ENCODE data around the gene ZNF618.

ZNF618 gene

DNA sequence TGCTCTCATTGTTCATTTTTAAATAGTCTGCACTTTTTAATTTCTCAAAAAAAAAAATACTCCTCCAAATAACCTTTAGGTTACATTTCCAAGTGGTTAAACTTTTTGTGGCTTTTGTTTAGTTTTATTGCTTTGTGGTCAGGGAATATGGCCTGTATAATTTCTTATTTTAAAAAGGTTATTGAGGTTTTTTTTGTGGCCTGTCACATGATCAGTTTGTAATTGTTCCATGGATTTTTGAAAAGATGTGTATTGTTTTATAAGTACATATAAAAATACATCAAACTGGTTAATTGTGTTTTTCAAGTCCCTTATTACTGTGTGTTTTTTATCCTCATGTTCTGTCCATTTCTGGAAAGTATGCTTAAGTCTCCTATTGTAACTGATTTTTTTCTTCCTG lies 64.0 kb downstream of the ZNF618 start:
- no peak for DNase-seq

DNA sequence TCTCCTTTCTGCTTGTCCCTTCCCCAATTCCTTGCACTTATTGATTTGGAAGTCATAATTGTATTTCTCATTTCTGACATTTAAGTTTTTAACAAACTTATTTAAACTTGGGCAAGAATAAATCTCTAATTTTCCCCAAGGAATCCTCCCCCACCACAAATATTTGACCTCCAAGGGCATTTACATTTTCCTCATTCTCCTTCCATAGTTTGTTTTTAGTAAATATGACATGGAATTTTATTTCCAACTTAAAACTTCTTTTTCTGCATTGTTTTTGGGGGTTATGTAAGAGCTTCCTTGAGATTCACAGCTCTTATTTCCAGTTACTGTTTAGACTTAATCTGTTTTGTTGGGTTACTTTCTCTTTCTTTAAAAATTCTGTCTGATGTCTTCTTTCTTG lies 64.9 kb downstream of the ZNF618 start:
- DNase-seq, result no peak

DNA sequence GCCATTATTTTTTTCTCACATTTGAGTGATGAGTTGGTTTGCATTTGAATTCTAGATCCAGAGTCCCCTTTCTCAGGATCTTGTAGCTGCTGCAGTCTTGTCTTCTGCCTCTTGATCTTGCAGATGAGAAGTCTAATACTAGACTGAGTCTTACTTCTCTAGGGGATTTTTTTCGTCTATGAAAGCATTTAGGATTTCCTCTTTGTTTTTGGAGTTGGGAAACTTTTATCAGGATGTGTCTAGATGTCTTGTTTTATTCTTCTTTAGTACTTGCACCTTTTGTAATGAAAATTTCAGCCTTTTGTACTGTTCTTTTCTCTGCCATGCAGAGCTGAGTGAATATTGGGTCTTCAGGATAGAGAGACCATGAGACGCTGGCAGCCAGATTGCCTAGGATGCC lies 65.4 kb downstream of the ZNF618 start:
- DNase-seq, result no peak

DNA sequence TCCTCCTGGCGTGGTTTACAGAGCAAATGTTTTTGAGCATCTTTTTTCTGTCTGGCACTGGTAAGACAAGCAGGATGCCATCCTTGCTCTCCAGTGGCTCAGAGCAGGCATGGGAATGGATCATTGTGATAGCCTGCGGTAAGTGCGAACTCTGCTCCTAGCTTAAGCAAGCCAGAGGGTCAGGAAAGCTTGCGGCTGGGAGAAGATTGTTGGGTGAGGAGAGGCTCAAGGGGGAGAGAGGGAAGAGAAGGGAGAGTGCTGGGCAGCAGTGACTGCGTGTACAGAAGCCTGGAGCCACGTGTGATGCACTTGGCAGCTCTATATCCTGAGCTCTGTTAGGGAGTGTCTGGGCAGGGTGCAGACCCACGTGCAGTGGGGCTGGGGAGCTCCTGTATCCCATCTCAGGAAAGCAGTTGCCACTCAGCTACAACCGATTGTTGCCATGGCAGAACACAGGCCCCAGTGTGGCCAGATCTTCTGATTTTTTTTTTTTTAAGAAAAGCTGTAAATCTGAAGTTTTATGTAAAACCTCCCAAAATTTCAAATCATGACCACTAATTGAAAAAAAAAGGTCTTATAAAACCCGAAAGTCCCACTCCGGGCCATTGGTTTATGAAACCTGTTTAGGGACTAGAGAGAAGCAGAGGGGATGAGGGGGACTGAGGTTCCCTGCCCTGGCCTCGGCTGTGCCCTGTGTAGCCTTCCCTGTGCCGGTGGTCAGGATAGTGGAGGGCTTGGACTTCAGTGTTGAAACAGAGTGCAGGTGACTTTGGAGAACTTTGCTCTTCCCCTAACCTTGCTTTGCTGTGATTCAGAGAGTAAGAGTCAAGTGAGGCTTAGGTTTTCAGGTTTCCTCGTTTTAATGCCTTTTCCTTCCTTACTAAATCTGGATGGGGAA lies 67.3 kb downstream of the ZNF618 start:
- no peak for DNase-seq

DNA sequence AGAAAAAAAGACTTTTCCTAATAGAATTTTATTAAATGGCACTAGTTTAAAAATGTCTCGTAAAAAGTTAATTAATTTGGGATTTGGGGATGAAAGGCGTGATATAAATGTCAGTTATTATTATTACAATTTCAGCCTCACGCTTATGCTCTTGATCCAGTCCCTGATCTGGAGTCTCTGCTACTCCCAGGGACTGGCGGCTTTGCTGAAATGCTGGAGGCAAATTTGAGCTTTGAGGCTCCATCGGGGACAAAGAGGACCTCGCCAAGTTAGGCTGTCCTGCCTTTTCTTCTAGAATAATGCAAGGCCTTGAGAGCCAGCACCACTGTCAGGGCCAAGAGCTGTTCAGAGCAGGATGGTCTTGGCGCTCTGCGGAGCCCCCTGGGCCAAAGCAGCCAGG lies 69.7 kb downstream of the ZNF618 start:
- DNase-seq, result no peak

DNA sequence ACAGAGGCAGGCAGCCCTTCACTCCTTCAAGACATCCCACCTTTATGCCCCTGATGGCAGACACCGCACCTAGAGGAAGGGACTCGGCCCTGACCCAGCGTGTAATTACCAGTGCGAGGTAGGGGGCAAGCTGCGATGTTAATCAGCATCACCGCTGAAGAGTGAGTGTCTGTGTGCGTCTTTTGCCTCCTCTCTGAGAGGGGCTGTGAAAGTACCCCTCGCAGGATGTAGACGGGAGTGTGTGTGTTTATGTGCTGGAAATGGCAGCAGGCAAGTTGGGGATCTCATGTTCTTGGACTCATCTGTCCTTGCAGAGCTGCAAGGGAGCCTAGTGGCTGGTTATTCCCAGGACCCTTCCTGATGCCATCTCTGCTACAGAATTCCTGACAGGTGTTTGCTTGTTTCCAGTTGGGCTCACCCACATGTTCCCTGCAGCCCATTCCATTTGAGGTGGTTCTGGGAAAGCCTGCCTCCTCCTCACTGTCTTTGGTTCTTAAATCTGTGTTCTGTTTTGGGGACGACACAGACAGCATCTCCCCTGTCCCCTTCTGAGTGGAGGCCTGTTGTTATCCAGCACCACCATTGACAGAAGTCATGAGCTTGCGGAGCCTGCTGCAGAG lies 70.5 kb downstream of the ZNF618 start:
- DNase-seq, result no peak

DNA sequence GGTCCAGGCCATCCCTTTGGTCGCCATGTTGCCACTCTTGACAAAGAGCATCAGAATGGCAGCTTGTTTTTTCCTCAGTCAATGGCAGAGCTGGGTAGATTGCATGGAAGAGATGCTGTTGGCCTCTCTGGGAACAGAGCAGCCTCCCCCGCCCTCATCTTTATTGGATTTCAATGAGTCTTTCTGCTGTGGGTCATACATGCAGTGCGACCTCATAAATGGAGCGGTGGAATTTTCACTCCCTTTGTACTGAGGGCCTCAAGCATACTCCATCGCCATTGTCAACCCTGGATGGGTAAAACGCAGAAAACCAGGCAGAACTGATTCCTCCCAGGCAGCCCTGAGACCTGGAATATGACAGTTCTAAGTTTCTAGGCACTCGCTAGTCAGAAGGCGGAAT lies 71.8 kb downstream of the ZNF618 start:
- no peak for DNase-seq

DNA sequence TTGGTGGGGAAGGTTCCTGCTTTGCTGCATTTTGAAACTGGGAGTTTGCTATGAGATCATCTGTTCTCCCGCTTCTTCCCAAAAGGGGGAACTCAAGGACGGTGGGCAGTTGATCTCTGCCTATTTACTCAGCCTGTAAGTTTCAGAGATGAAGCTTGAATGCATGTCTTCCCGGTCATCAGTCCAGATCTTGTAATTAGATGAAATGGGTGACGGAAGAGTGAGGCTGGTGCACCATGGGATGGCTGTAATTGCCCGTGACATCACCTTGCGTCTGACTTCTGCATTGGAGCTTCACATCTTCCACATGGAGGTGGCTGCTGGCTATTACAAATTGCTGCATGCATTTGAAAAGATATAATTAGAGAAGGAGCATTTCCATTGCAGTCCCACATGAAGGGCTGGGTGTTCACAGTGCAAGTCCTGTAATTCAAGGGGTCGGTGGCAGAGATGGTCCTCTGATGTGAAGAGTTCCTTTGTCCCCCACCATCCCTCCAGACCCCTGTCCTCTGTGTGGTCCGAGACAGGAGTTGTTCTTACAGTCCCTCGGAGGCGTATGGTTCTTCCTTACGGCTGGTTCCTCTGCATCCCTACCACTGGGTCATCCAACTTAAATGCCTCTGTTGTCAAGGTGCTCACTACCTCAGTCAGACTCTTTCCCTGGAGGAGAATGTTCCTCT lies 72.9 kb downstream of the ZNF618 start:
- no peak for DNase-seq

DNA sequence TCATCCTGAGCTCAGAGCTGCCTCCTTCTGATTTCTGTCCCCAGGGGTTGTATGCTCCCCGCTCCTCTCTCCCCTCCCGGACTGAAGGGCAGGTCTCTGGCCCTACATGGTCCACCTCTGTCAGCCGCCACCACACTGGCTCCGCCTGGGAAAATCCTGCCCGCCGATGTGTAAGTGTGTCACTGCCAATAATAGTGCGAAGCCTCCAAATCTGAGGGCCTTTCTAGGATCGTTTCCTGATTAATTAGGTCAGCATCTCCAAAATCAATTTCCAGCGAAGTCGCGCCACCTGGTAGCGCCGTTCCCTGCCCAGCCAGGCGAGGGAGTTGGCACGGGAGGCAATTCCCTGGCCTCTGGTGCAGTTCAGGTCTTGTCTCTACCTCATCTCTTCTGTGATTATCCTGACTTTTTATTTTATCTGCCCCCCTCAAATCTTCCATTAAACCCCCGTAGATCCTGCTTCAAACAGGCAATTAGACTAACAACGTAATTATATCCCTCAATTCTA lies 73.5 kb downstream of the ZNF618 start:
- no peak for DNase-seq

DNA sequence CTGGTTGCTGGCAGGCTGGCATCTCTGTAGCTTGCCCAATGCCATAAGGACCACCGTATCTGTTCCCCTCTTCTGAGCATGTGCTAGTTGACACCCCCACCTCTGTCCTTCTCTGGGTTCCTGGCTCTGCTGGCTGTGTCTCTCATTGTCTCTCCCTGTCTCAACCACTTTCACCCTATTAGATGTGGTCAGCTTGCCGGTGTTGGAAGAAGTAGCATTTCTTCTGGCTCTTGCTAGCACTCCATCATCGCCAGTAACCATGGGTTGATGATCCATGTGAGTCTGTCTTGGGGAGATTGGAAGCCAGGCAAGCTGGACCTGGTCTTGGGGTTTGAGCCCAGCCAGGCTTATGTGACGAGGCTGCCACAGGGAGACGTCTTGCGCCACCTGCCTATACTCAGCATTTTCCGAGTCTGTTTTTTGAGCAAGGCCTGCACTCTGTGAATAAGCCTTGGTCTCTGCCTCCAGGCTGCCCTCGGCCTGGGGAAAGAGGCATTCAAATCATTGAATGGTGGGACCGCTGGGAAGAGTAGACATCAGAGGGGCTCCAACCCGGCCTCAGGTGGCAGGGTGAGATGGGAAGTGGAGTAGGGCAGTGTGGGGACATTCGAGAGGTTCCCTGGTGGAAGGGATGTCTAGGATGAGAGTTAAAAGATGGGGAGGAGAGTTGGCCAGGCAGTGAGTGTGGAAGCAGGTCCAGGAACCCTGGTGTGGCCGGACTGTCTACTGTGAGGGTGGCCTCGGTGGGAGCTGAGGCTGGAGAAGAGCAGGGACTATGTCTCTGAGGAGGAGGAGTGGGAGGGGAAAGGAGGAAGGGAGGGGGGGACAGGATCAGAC lies 74.3 kb downstream of the ZNF618 start:
- no peak for DNase-seq

DNA sequence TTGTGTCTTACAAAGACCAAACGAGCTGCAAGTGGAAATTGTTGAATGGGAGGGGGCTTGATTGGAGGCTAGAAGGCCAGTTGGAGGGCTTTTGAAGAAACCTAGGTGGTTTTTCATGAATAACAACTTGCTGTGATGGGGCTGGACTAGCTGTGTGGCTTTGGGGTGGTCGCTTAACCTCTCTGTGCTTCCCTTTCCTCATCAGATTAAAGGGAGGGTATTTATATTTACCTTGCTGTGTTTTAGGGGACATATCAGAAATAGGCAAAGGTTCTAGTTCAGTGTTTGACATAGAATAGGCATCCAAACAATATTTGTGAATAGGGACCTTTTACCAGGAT lies 74.9 kb downstream of the ZNF618 start:
- DNase-seq, result no peak

DNA sequence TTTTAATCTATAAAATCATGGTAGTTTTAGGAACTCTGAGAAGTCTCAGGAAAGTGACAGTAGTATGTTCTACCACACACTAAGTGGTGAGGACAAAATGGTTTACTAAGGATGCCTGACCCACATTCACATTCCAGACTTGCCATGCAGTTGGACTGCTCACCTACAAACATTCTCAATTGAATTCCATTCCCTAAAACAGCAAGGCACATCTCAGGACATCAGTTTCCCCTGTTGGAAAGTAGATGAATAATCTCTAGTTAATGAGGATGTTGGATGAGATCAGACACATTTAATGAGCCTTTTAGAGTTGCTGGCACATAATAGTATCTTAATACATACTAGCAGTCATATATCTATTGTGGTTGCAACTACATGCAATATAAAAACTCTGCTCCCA lies 76.6 kb downstream of the ZNF618 start:
- DNase-seq, result no peak

DNA sequence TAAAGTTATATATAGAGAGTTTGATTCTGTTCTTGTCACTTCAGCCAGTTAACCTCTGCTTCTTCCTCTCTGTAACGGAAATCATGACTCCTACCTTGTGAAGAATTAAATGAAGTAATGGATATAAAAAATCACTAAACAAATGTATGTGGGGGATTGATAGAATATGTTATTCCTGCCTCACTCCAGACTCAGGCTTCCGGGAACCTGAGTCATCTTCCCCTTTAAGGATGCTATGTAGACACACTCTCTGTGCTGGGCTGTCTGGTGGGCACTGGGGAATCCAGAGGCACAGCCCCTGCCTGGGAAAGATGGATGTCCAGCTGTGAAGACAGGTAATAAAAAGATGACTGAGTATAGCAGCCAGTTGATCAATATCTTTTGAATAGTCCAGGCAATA lies 77.4 kb downstream of the ZNF618 start:
- no peak for DNase-seq

DNA sequence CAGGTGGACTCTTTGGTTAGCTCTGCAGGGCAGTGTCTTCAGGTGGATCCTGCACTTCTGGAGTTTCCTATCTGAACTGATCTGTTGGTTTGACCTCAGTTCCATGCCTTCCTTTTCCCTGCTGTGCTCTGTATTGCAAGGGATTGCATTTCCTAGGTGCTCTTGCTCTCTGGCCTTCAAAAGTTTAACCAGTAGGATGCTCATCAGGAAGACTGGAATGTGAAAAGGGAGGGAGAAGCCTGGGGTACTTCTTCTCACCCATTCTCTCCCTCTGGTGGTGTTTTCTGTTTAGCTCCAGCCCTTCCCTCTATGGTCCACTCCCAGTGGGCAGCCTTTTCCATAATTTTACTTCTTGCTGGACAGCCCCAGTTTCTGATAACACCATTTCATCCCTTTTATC lies 78.5 kb downstream of the ZNF618 start:
- DNase-seq, result no peak

DNA sequence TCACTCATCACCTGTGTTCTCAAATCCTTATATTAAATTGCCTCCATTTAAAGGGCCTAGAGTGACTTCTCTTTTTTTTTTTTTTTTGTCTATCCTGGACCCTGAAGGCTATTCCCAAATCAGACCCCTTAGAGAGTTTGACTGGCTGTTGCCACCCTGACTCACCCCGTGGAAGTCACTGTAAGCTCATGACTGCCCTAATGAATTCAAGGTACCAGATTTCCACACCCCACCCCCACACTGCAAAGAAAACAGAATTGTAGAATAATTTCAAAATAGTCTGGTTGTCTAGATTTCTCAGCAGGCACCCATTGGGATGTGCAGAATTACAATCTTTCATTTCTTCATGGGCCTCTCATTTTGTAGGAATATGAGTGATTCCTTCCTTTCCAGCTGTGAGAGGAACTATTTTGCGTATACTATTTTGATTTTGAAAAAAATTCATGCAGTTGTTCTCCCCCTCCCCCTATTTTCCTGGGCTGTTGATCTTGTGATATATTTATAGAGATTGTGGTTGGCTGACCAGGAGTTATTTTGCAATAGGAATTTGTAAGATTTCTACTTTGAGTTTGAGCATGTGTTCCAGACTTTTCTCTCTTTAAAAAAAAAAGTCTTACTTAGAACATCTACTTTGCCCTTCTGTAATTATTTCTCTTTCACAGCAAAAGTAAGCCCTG lies 79.1 kb downstream of the ZNF618 start:
- no peak for DNase-seq

DNA sequence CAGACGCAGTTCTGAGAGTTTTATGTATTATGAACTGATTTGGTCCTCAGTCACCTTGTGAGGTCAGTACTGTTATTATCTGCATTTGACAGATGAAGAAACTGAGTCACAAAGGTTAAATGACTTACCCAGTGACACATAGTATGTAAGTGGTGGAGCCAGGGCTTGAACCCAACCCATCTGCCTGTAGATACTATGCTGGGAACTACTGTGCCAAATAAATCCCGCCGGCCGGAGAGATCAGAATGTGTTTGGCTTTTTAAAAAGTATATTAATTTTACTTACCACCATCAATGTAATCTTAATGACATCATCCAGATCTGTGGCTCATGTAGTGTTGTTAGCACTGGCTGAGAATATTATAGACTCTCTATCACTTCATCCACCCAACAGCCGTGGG lies 80.8 kb downstream of the ZNF618 start:
- no peak for DNase-seq

DNA sequence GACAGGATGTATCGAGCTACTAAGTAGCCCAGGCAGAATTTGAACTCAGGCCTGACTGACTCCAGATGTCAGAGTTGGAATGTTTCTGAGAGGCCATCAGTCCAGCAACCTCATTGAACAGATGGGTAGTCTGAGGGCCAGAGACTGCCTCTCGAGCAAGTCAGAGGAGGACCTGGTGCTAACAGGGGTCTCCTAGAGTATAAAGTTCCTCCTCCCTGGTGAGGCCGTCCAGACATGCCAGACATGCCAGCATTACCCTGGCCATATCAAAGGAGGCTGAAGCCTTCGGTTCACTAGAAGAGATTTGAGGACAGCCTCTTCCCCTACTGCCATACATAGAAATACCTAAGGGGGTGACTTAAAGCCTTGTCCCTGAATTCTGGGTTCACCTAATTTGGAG lies 81.2 kb downstream of the ZNF618 start:
- no peak for DNase-seq

DNA sequence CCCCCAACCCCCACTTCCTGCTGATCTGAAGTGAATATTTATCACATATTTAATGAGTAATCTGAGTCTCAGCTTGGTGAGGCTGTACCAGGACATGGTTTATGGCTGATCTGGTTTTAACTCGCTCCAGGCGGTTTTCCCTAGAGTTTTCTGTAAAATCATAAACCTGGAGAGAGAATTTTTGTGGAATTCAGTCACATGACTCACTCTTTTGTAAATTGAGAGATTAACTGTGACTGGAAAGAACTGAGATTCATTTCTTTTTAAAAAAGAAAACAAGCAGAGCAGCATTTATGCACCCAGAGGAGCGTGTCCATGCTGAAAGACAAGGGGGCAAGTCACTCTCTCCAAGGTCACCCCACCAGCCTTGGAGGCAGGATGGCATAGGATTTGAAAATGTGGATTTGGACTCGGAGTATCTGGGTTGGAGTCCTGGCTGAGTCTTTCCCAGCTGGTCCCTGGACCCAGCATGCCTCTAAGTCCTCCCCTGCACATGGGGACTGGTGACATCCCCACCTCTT lies 81.8 kb downstream of the ZNF618 start:
- DNase-seq, result no peak

DNA sequence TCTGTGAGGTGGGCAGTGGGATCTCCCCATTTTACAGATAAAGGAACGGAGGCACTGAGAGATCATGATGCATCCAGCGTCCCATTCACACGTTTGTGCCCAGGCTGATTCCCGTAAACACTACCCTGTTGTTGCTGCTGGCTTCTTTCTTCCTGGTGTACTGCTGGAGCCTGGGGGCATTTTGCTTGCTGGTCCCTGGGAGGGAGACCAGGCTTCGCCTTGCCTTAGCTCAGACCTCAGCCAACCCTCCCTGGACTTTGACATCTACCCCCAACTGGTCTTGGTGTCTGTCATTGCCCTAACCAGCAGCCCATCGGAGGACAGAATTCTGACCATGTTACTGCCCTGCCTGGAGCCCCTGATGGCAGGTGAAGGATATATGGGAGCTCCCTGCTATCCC lies 82.4 kb downstream of the ZNF618 start:
- DNase-seq, result no peak

DNA sequence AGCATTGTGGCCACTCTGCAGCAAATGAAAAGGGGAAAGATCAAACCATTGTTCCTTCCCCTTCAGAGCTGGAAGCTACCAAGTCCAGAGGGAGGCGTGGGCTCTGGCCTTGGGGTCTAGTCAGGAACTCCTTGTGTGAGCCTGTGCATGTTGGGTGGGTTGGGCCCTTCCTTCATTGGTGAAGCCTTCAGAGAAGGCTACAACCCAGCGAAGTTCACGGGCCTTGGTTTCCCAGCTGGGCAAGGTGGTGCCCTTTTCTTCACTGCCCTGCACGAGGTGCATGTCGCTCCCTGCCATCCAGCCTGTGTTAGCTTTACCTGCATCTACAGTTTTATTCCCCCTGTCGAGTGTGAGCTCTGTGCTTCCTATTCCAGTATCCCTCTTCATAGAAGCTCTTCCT lies 84.7 kb downstream of the ZNF618 start:
- DNase-seq, result no peak

DNA sequence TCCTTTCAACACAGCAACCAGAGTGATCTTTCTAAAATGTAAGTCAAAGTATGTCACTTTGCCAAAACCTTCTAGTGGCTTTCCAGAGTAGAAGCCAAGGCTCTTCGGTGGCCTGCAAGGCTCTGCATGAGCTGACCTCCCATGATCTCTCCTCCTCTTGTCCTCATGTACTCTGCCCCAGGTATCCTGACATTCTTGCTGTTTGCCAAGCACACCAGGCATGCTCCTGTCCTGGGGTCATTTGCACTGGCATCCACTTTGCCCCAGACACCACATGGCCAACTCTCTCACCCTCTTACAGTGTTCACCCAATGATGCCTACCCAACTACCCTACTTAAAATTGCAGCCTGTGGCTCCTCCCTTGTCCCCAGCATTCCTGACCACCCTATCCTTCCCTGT lies 86.3 kb downstream of the ZNF618 start:
- DNase-seq, result no peak

DNA sequence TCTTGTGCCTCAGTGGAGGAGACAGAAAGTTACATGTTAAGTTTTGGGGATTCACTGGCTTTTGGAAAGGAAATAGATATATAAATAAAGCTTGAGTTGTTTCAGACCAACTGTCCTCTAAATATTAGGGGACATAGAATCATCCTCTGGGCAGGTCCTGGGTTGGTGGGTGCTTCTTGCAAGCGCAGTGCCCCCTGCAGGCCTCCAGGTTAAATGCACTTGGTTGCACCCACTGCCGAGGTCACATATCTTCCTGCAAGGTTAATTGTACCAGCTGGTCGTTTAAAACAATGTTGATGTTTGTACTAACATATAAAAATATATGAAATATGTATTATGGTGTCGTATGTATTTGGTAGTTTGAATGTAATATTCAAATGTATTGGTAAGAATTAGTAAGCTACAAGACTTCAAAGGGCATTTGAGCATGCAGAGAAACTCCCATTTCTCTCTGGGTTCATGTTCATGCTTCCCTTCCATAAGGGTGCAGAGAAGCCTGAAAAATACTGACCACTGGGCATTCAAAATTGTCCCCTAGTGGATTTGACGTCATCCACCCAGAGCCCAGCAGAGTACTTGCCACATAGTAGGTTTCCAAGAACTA lies 87.0 kb downstream of the ZNF618 start:
- no peak for DNase-seq
